Measurements from ENCODE around the gene ATF3. TPM values are rescaled to one million over a fixed set of nuclear protein-coding genes. Genes with fewer than 3 reads are reported as not detected.

ATF3 gene
- total and polyA plus RNA-seq, 2 of the 4 experiments (the other 2 are of a cell fraction), result 9.9 to 12.3 TPM

DNA sequence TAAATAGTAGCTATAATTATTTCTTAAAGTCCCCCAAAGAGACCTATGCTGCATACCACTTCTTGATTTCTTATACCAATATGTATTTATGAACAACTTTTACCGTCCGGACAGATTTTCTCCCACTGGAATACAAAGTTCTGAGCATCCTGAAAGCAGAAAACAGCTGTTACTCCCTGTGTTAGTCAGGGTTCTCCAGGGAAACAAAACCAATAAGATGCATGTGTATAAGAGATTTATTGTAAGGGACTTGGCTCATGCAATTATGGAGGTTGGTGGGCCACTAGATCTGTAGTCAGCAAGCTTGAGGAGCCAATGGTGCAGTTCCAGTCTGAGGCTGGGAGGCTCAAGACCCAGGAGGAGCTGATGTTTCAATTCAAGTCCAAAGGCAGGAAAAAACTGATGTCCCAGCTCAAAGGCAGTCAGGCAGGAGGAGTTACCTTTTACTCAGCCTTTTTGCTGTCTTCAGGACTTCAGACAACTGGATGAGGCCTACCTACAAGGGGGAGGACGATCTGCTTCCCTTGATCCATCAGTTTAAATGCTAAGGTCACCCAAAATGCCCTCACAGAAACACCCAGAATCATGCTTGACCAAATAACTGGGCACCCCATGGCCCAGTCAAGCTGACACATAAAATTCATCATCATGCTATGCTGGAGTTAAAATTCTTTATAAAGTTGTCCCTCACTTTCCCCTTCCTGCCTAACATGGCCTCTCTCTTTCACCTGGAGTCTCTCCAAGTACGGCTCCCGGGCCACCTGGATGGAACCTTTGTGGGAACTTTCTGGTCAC lies 24.3 kb upstream of the ATF3 start:
- no peak overlapping the region; the same call in 1 of the 2 replicates for H3K9ac ChIP-seq (ENCODE audit: low read depth, low read length)
- H3K4me3 ChIP-seq (ENCODE audit: insufficient read depth, low read depth, low read length), result no peak overlapping the region
- no peak overlapping the region for H3K23ac ChIP-seq (ENCODE audit: low read depth, low read length)
- ChIA-PET CTCF (no interaction called here), POLR2A (ENCODE audit: unreplicated experiment) (no interaction called here)
- peaks cover 9% of the 10 kb centered on the region for H3K27me3 ChIP-seq (ENCODE audit: control insufficient read depth, insufficient read depth, low read length)
- no peaks in the 10 kb centered on the region for H3K36me3 ChIP-seq (ENCODE audit: control insufficient read depth, insufficient read depth, low read length)
- H2AK9ac ChIP-seq (replicated peaks; ENCODE audit: low read depth, low read length, poor library complexity), result no peak overlapping the region
- H3K9me3 ChIP-seq (ENCODE audit: control insufficient read depth, insufficient read depth, low read length), result no peaks in the 10 kb centered on the region
- dilution Hi-C loops (cut with HindIII; ENCODE audit: low sequenced_read_pairs, unreplicated experiment), result no loop called here
- H3K4me1 ChIP-seq (ENCODE audit: control insufficient read depth, insufficient read depth, low read length), result peaks cover 8% of the 10 kb centered on the region
- no peak overlapping the region for H4K91ac ChIP-seq (ENCODE audit: insufficient read depth, low read depth, low read length)
- H2BK20ac ChIP-seq (ENCODE audit: low read depth, low read length), result no peak overlapping the region
- DNase-seq, result no peak
- TF ChIP-seq FOS (IDR thresholded peaks at IDR 0.05; ENCODE audit: low read depth, low read length) (no peak), RAD21 (IDR thresholded peaks at IDR 0.05; ENCODE audit: low read length) (no peak), RFX5 (IDR thresholded peaks at IDR 0.05; ENCODE audit: low read depth, low read length) (no peak), MXI1 (IDR thresholded peaks at IDR 0.05; ENCODE audit: borderline replicate concordance, low read depth, low read length) (no peak), POLR2A (IDR thresholded peaks at IDR 0.05; ENCODE audit: low read depth, low read length) (no peak), CEBPB (IDR thresholded peaks at IDR 0.05; ENCODE audit: low read depth, low read length) (no peak), MAZ (IDR thresholded peaks at IDR 0.05; ENCODE audit: borderline replicate concordance, low read depth, low read length) (no peak), BHLHE40 (IDR thresholded peaks at IDR 0.05; ENCODE audit: low read depth, low read length) (no peak), MAFK (IDR thresholded peaks at IDR 0.05; ENCODE audit: low read depth, low read length) (no peak), NFE2L2 (IDR thresholded peaks at IDR 0.05; ENCODE audit: low read depth, low read length) (no peak)
- TF ChIP-seq, protein P1, sequence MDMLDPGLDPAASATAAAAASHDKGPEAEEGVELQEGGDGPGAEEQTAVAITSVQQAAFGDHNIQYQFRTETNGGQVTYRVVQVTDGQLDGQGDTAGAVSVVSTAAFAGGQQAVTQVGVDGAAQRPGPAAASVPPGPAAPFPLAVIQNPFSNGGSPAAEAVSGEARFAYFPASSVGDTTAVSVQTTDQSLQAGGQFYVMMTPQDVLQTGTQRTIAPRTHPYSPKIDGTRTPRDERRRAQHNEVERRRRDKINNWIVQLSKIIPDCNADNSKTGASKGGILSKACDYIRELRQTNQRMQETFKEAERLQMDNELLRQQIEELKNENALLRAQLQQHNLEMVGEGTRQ (IDR thresholded peaks at IDR 0.05; ENCODE audit: low read depth, low read length), result no peak
- TF ChIP-seq, protein P2, sequence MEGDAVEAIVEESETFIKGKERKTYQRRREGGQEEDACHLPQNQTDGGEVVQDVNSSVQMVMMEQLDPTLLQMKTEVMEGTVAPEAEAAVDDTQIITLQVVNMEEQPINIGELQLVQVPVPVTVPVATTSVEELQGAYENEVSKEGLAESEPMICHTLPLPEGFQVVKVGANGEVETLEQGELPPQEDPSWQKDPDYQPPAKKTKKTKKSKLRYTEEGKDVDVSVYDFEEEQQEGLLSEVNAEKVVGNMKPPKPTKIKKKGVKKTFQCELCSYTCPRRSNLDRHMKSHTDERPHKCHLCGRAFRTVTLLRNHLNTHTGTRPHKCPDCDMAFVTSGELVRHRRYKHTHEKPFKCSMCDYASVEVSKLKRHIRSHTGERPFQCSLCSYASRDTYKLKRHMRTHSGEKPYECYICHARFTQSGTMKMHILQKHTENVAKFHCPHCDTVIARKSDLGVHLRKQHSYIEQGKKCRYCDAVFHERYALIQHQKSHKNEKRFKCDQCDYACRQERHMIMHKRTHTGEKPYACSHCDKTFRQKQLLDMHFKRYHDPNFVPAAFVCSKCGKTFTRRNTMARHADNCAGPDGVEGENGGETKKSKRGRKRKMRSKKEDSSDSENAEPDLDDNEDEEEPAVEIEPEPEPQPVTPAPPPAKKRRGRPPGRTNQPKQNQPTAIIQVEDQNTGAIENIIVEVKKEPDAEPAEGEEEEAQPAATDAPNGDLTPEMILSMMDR (conservative IDR thresholded peaks at IDR 0.05; ENCODE audit: low read depth, low read length), result no peak
- no TSS peak for BruUV-seq (replicated peaks)
- H3K27ac ChIP-seq (ENCODE audit: insufficient read depth, low read length), result no peak overlapping the region
- H3K18ac ChIP-seq (ENCODE audit: low read depth, low read length), result no peak overlapping the region
- H3K9me1 ChIP-seq (ENCODE audit: insufficient read depth, low read length), result no peaks in the 10 kb centered on the region; the same call in 1 of the 2 replicates
- in situ Hi-C loops (cut with MboI; ENCODE audit: low sequenced_read_pairs), result no loop called here
- H2AK5ac ChIP-seq (ENCODE audit: low read depth, low read length), result no peak overlapping the region
- no peak overlapping the region for H3K4me2 ChIP-seq (ENCODE audit: low read depth, low read length)
- intact Hi-C loops (cut with micrococcal nuclease), result no loop called here
- H2BK120ac ChIP-seq (ENCODE audit: low read depth, low read length), result no peak overlapping the region
- H4K20me1 ChIP-seq (ENCODE audit: insufficient read depth, low read length), result no peaks in the 10 kb centered on the region
- H2BK15ac ChIP-seq (ENCODE audit: low read depth, low read length), result no peak overlapping the region
- no peak overlapping the region for H3K56ac ChIP-seq (ENCODE audit: extremely low read depth, insufficient read depth, low read length)
- no peak overlapping the region for H2BK5ac ChIP-seq (ENCODE audit: low read depth, low read length, poor library complexity, severe bottlenecking)
- H4K8ac ChIP-seq (ENCODE audit: low read depth in 2 of 2, low read length in 2 of 2), result no peak overlapping the region
- H3K14ac ChIP-seq (replicated peaks; ENCODE audit: low read depth, low read length), result no peak overlapping the region
- H3K4ac ChIP-seq (ENCODE audit: low read depth, low read length), result no peak overlapping the region
- H2AFZ ChIP-seq (replicated peaks; ENCODE audit: low read length, poor library complexity), result no peak overlapping the region
- ATAC-seq (ENCODE audit: low read depth), result no peak
- no peak overlapping the region for H4K5ac ChIP-seq (ENCODE audit: low read depth, low read length)
- H3K79me1 ChIP-seq (ENCODE audit: low read depth in 1 of 2, low read length in 2 of 2), result no peaks in the 10 kb centered on the region
- no CpG with 5 or more reads among the region's 5 CpGs for WGBS, 2 experiments (ENCODE audit: extremely low coverage in 2 of 2, insufficient read length in 1 of 2)
